Left colon (tissue), 2 donors: ENCODE data around the gene INS. TPM values are rescaled to one million over a fixed set of nuclear protein-coding genes. Genes with fewer than 3 reads are reported as not detected.

ENCODE experiments used
- ATAC-seq: fragments of 200-7000 bp; cut with Tn5 transposase; one replicate; pipeline ENCODE4 v1.9.1; 2020; ENCODE audit warnings: mild to moderate bottlenecking, moderate library complexity
- DNase-seq, 2 donors: peaks; one replicate each; pipeline ENCODE4 v3.0.0-alpha.2; 2020
- intact Hi-C, 2 donors: fragments of 100-400 bp; cut with DNase I in 1 of 2; cut with micrococcal nuclease in 1 of 2; formaldehyde crosslinking; loops; one replicate each; pipeline versions ENCODE4 v1.11.2 to v1.14.0; 2022; cut with DNase I, micrococcal nuclease
- total RNA-seq, 2 donors: library from RNA; stranded (reverse); fragmentation: NEBNext Ultra II Directional; extraction: Animal tissue kit (Norgen Biotek cat#: 25700); gene quantifications; one replicate each; pipeline ENCODE4 v1.2.1, GENCODE V29; 2021
- donor health status: DM: no; HTN: no; CAD: no.
- donor health status: DM: yes; HTN: yes; CAD: no.

Gene INS
- total RNA-seq, 2 donors from 2014 or later = 1.3 TPM; not detected in 1

DNA sequence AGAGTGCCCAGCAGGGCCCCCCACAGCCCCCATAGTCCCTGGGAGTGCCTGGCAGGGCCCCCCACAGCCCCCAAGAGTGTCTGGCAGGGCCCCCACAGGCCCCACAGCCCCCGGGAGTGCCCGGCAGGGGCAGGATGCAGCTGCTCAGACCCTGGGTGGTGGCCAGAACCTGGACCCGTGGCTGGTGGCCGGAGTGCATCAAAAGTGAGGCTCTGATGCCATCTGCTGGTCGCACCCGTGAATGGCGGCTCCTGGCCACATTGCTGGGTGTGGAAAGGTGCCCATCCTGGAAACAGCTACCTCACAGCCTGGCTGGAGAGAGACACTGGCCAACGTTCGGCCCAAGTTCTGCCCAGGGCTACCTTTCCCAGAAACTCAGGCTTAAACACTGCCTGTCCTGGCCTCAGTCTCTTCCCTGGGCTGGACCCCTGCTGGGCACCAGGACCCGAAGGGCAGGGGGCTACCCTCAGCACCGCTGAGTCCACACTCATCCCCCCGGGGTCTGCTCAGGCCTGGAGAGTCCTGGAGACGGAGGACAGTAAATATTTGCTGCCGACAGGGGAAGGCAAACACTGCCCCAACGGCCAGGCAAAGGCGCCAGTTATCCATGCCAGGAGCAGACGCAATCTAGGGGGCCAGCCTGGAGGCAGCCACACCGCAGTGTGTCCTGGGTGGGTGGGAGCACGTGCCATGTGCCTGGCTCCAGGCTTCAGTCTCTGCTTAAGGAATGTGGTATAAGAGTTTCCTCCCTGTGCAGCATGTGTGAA, 4.4 kb downstream of the INS start:
- ATAC-seq (peak; percentile 78), DNase-seq (peak; percentile 36 to 77)
- intact Hi-C loops = loop anchor here in 1 of 2 donors (10.0 kb wide), 1 partner anchor 322 kb away; the partner anchor contains the start of genes SYT8 and TNNI2

DNA sequence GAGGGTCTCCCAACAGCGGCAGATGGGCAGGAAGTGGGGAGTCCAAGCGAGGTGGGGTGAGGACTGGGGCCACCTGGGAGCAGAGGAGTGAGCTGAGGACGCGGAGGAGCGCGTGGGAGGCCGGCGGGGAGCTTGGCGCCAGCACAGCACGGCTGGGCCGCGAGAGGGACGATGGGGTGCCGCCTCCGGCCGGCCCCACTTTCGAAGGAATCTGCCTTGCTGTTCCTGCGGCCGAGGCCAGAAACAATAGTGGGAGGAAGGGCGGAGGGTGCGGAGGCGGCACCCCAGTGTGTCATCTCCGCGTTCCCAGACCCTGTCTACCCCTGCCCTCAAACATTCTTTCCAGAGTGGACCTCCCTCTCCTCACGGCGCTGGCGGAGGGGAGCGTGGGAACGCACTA, 5.5 kb downstream of the INS start:
- ATAC-seq (no peak), DNase-seq (no peak)
- intact Hi-C loops = loop anchor here in 1 of 2 donors (10.0 kb wide), 1 partner anchor 321 kb away; the partner anchor contains the start of genes SYT8 and TNNI2

DNA sequence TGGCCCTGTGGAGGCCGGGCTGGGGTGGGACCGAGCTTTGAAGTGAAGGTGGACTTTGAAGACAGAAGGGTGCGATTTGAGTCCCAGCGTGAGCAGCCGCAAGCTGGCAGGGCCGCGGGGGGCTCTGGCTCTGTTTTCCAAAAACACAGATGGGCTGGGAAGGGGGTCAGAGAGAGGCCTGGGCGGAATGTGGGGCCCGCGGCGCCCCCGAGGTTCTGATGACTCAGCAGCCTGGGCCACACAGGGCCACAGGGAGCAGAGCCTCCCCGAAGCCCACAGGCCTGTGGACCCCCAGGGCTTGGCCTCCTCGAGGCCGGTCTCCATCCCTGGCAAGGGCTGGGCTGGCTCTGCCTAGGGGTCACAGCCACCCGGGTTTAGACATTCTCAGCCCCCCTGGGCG, 6.1 kb downstream of the INS start:
- DNase-seq (no peak), ATAC-seq (no peak)
- intact Hi-C loops = loop anchor here in 1 of 2 donors (10.0 kb wide), 1 partner anchor 320 kb away; the partner anchor contains the start of genes SYT8 and TNNI2

GRCh38 chr11:2154195-2154585, 6.8 kb downstream of the INS start:
- intact Hi-C loops = loop anchor here in 1 of 2 donors (10.0 kb wide), 1 partner anchor 319 kb away; the partner anchor contains the start of genes SYT8 and TNNI2
- DNase-seq (no peak), ATAC-seq (no peak)

- DNase-seq (no peak), ATAC-seq (no peak)
- intact Hi-C loops = loop anchor here in 1 of 2 donors (10.0 kb wide), 1 partner anchor 319 kb away; the partner anchor contains the start of genes SYT8 and TNNI2
Measured at GRCh38 chr11:2153581-2154194, 7.3 kb downstream of the INS start.

DNA sequence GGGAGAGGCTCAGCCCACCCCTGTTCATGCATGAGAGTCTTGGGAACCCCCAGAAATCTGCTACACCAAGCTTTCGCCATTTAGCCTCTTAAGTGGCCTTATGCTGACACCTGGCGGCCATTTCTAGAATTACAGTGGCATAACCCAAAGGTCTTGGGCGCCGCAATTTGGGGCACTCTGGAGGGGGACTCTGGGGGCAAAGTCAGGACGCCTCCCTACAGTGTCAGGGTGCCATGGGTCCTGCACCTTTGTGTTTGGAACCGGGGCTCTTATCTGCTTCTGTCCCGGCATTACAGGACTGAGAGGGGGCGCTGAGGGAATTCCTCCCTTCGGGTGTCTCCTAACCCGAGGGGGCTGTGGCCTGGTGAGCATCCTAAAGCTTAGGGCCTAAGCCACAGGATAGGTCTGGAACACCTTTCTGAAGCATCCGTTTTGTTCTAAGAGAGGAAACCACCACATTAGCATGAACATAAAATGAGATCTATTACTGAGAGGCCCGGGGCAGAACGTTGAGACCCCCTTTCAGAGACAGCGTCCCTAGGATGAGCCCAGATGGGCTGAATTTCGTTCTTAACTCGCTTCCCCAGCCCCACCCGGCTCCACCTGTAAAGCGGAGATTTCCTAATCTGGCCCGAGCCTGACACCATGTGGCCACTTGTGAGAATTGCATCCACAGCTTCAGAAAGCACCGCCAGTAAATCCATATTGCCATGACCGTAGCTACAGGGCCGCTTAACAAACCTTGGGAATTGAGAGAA, 9.3 kb downstream of the INS start:
- DNase-seq (peak; percentile 60 to 84), ATAC-seq (peak; percentile 77)
- intact Hi-C loops = loop anchor here in 1 of 2 donors (10.0 kb wide), 1 partner anchor 317 kb away; the partner anchor contains the start of genes SYT8 and TNNI2

- intact Hi-C loops = loop anchor here in 1 of 2 donors (10.0 kb wide), 1 partner anchor 315 kb away; the partner anchor contains the start of genes SYT8 and TNNI2
- DNase-seq (no peak), ATAC-seq (no peak)
Measured at GRCh38 chr11:2149864-2150847, 10.9 kb downstream of the INS start.

DNA sequence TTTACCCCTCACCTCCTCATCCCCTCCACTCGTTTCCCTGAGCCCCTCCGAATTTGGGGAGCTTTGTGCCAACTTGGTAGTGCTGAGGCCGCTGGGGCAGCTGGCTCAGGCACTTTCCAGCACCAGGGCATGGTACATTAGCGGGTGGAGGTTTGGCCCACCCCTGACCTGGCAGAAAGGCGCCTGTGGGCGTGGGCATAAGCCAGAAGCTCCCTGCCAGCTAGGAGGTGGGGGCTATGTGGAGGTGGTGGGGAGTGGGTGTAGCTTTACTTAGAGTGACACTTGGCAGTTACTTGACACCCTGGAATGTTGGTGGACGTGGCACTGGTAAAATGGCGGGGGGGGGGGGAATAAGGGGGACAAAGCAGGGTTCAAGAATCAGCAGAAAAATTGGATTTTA, 11.5 kb downstream of the INS start:
- intact Hi-C loops = no loop called here
- DNase-seq = no peak
- ATAC-seq = no peak

DNA sequence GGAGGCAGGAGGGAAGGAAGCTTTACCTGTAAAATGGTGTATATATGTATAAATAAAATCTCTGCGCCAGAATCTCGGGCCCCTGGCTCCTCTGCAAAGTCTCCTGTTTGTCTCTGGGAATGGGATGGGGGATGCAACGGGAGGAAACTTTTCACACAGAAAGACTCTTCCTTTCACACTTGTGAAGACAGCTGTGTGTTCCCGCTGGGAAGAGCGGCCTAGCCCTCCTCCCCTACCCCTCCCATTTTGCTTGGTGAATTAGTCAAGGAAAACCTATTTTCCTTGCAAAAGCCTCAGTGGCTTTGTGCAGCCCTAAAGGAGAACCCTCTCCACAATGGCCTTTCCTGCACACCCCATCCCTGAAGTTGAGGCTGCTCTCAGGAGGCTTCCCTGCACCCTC, 12.4 kb downstream of the INS start:
- no peak for ATAC-seq
- intact Hi-C loops = no loop called here
- DNase-seq = no peak

DNA sequence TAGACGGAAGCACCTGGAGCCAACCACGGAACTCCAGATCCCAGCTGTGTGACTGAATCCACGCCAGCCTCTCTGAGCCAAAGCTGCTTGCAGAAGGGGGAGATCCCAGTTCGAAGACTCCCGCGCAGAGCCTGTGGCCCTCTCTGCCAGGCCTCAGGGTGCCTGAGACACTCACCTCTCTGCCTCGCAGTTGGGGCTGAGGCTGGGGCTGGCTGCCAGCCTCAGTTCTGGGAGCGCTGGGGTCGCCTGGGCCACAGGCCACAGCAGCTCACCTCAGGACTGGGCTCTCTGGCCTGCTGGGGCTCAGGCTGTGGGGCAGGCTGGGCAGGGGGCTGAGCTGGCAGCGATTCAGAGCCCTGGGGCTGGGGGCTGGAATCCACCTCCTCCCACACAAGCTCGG, 13.6 kb downstream of the INS start:
- DNase-seq (no peak), ATAC-seq (no peak)
- intact Hi-C loops = no loop called here

DNA sequence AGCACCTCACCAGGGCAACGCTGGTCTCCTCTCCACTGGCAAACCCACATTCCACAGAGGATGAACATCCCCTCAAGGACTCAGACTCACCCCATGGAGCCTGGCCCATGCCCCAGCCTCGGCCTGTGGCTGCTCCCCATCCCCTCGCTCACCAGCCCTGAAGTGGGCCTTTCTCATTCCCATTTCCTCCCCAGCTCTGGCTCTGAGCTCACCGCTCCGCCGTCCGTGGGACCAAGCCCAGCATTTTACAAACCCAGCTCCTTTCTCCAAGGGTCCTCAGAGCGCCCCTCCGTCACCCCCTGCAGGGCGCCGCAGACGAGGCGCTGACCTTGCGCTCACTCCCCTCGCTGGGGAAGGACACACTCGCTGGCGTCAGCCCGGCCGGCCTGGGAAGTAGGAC, 15.0 kb downstream of the INS start:
- intact Hi-C loops = no loop called here
- no peak for ATAC-seq
- no peak for DNase-seq

GRCh38 chr11:2144544-2145248, 16.3 kb downstream of the INS start:
- intact Hi-C loops = no loop called here
- ATAC-seq (no peak), DNase-seq (no peak)

- ATAC-seq = no peak
- no peak for DNase-seq
- intact Hi-C loops = no loop called here
Measured at GRCh38 chr11:2143799-2144543, 17.0 kb downstream of the INS start.

DNA sequence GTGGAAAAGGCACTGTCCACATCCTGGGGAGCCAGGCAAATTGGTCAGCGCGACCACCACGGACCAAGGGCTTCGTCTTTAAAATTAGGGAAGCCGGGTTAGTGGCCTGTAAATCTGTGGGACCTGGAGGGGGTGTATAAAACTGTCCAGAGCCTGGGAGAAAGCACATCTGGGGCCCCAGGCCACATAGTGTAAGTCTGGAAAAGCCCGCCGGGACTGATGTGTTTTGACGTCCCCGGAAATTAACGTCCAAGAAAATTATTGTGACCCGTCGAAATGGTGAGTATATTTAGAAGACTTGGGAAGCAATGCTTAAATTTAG, 17.6 kb downstream of the INS start:
- ATAC-seq (no peak), DNase-seq (no peak)
- intact Hi-C loops = no loop called here

DNA sequence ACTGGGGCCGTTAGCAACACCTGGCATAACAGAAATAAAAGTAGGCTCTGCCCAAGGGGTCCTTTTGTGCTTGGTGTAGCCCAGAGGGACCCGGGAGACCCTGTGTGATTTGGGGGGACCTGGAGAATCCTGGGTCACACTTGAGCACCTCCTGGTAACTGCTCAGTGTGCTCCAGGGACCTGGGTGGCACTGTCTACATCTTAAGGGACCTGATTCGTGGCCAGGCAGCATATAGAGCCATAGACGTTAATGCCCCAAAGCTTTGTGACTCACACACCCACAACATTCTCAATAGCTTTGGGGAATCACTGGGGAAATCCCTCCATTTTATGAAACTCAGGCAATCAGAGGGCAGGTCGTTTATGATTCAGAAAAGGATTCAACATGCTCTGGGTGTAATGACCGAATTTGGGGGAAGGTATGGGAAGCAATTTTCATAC, 18.2 kb downstream of the INS start:
- intact Hi-C loops = no loop called here
- DNase-seq = no peak
- no peak for ATAC-seq

DNA sequence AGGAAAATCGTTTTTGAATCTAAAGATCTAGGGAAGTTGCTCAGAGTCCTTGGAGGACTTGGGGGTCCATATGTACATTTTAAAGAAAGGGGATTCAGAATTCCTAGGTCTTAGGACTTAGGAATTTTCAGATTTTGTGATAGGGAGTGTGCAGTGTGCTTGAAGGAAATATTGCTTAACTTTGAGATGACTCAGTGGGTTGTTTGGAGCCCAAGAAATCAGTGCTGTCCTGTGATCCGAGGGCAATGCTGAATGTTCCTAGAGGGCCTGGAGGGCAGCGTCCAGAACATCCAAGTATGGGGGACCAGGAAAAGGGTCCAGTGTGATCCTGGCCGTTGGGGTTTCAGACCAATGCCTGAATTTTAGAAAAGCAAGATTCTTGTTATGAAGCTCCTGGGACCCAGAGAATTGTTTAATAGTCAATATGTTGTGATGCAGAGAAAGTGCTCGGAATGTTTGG, 18.7 kb downstream of the INS start:
- DNase-seq (no peak), ATAC-seq (no peak)
- intact Hi-C loops = no loop called here
